ENCODE results near the gene VPS50. TPM values are rescaled to one million over a fixed set of nuclear protein-coding genes. Genes with fewer than 3 reads are reported as not detected.

Gene VPS50
- total and polyA plus RNA-seq, 4 donors = 4.0 to 18.2 (median 11.9) TPM

DNA sequence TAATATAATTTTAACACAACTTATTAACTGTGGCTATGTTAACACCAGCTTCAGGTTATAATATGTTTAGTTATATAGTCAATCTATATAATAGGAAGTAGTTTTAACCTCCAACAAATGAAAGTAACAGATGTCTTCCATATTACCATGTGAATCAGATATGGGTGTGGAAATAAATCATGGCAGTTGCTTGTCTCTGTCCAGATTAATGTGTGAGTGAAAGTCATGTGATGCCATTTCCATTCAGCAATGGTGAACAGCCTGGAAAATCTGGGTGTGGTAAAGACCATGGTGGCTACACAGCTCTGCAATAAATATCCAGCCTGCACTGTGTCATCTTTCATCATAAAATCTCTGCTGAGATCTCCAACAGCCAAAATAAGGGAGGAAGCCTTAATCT lies 33.7 kb upstream of the VPS50 start:
- H3K36me3 ChIP-seq (ENCODE audit: control insufficient read depth in 4 of 4, insufficient read depth in 3 of 4, low read depth in 1 of 4, low read length in 3 of 4) = no peaks in the 10 kb centered on the region
- DNase-seq (ENCODE audit: low spot score) = no peak

DNA sequence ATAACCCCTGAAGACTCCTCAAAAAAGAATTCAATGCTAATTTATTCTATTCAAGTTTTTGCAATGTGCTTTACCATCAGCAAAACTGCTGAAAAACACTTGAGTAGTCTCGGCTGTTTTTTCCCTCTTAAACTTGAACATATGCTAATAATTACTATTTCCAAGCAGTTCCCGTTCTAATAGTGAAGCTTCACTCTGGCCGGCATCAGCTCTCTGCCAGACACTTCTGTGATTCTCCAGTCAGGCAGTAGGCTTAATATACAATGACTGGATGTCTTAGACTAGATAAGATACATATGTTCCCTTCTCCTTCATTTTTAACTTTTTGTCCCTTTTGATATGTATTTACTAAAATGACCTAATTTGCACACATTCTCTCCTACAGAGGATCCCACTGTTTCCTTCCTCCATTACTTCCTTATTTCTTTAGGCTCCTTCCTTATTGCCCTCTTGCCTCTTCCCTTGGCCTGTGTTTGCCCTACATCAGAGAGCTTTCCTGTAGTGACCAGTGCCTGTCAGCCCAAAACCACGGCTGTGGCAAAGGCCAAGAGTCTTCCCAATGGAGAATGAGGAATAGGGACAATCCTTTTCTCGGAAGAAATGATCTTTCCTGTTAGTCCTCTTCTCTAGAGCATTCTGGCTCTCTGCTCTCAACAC lies 29.4 kb upstream of the VPS50 start:
- TF ChIP-seq GABPA (IDR thresholded peaks at IDR 0.05 in 1 of 2, conservative IDR thresholded peaks at IDR 0.05 in 1 of 2) (no peak), HNF4A (conservative IDR thresholded peaks at IDR 0.05) (no peak)
- DNase-seq (ENCODE audit: low spot score) = no peak
- 69% methylated on average over 5 of the region's 5 CpGs for WGBS
- peaks cover 0 to 6% (median 1%) of the 10 kb centered on the region in 4 donors for H3K27me3 ChIP-seq (ENCODE audit: control insufficient read depth in 4 of 4, insufficient read depth in 4 of 4, low read length in 3 of 4)
- H3K36me3 ChIP-seq (ENCODE audit: control insufficient read depth in 4 of 4, insufficient read depth in 3 of 4, low read depth in 1 of 4, low read length in 3 of 4) = no peaks in the 10 kb centered on the region
- no peaks in the 10 kb centered on the region for H3K9me3 ChIP-seq (ENCODE audit: control insufficient read depth in 4 of 4, low read length in 3 of 4)
- no peaks in the 10 kb centered on the region for H3K4me1 ChIP-seq (ENCODE audit: control insufficient read depth in 4 of 4, insufficient read depth in 4 of 4, low read length in 3 of 4)
- H3K27ac ChIP-seq (ENCODE audit: low read depth in 1 of 2, low read length in 2 of 2) = no peak overlapping the region
- H3K4me3 ChIP-seq (ENCODE audit: low read depth in 1 of 3, low read length in 3 of 3) = no peak overlapping the region
- H3K9ac ChIP-seq (ENCODE audit: low read depth in 1 of 2, low read length in 2 of 2) = no peak overlapping the region

More for the DNA sequence above, 33.7 kb upstream of the VPS50 start:
- H3K4me1 ChIP-seq (ENCODE audit: control insufficient read depth in 4 of 4, insufficient read depth in 4 of 4, low read length in 3 of 4) = no peaks in the 10 kb centered on the region
- peaks cover 0 to 4% (median 1%) of the 10 kb centered on the region in 4 donors for H3K27me3 ChIP-seq (ENCODE audit: control insufficient read depth in 4 of 4, insufficient read depth in 4 of 4, low read length in 3 of 4)
- no peak overlapping the region for H3K27ac ChIP-seq (ENCODE audit: low read depth in 1 of 2, low read length in 2 of 2)
- H3K9me3 ChIP-seq (ENCODE audit: control insufficient read depth in 4 of 4, low read length in 3 of 4) = no peaks in the 10 kb centered on the region
- H3K4me3 ChIP-seq (ENCODE audit: low read depth in 1 of 3, low read length in 3 of 3) = no peak overlapping the region
- TF ChIP-seq ZBTB33 (IDR thresholded peaks at IDR 0.05) (no peak), RXRA (IDR thresholded peaks at IDR 0.05) (no peak), REST (IDR thresholded peaks at IDR 0.05) (no peak), EGR1 (IDR thresholded peaks at IDR 0.05; ENCODE audit: low read depth in 2 of 2) (no peak), MAX (IDR thresholded peaks at IDR 0.05) (no peak)
- no peak overlapping the region for H3K9ac ChIP-seq (ENCODE audit: low read depth in 1 of 2, low read length in 2 of 2)

GRCh38 chr7:93203496-93203895 lies 28.7 kb upstream of the VPS50 start:
- no peak overlapping the region for H3K4me3 ChIP-seq (ENCODE audit: low read depth in 1 of 3, low read length in 3 of 3)
- WGBS = 72% methylated on average over 3 of the region's 3 CpGs
- H3K27ac ChIP-seq (ENCODE audit: low read depth in 1 of 2, low read length in 2 of 2) = no peak overlapping the region
- TF ChIP-seq FOXA2 (IDR thresholded peaks at IDR 0.05) (no peak), GABPA (IDR thresholded peaks at IDR 0.05 in 1 of 2, conservative IDR thresholded peaks at IDR 0.05 in 1 of 2) (no peak), RAD21 (IDR thresholded peaks at IDR 0.05) (no peak), YY1 (IDR thresholded peaks at IDR 0.05) (no peak), TAF1 (conservative IDR thresholded peaks at IDR 0.05) (no peak)
- TF ChIP-seq, protein P1, sequence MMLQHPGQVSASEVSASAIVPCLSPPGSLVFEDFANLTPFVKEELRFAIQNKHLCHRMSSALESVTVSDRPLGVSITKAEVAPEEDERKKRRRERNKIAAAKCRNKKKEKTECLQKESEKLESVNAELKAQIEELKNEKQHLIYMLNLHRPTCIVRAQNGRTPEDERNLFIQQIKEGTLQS (IDR thresholded peaks at IDR 0.05) = no peak
- no peak overlapping the region for H3K9ac ChIP-seq (ENCODE audit: low read depth in 1 of 2, low read length in 2 of 2)
- no peaks in the 10 kb centered on the region for H3K9me3 ChIP-seq (ENCODE audit: control insufficient read depth in 4 of 4, low read length in 3 of 4)
- no peaks in the 10 kb centered on the region for H3K4me1 ChIP-seq (ENCODE audit: control insufficient read depth in 4 of 4, insufficient read depth in 4 of 4, low read length in 3 of 4)
- H3K27me3 ChIP-seq (ENCODE audit: control insufficient read depth in 4 of 4, insufficient read depth in 4 of 4, low read length in 3 of 4) = peaks cover 0 to 6% (median 1%) of the 10 kb centered on the region in 4 donors
- no peak for DNase-seq (ENCODE audit: low spot score)
- H3K36me3 ChIP-seq (ENCODE audit: control insufficient read depth in 4 of 4, insufficient read depth in 3 of 4, low read depth in 1 of 4, low read length in 3 of 4) = no peaks in the 10 kb centered on the region

Measured in liver (tissue), 9 donors.